K562 (cell line): ENCODE measurements around the gene RALGPS1. TPM values are rescaled to one million over a fixed set of nuclear protein-coding genes. Genes with fewer than 3 reads are reported as not detected.

ENCODE experiments used
- ATAC-seq: fragments of 200-7000 bp; cut with Tn5 transposase; 3 replicates; pipeline ENCODE4 v1.9.1; 2020; ENCODE audit warnings: moderate library complexity
- BruUV-seq: library from RNA; stranded (reverse); fragments of 400-500 nt; replicated peaks from 2 replicates; lab custom pipeline; 2021; lab: Mats Ljungman, UMichigan
- CTCF ChIA-PET: fragments of 300-600 bp; formaldehyde crosslinking; extraction: SDS; loops from one replicate; lab custom pipeline; 2021; ENCODE audit warnings: low intra/inter-chr PET ratio; lab: Yijun Ruan, JAX
- POLR2A ChIA-PET: fragments of 300-600, 350-650 bp; sonication (Branson Sonifier 250); formaldehyde crosslinking; extraction: SDS; loops from one replicate; lab custom pipeline; 2021; ENCODE audit warnings: antibody characterized with exemption, inconsistent platforms; lab: Yijun Ruan, JAX
- DNase-seq, 4 experiments: peaks; one replicate each; pipeline versions ENCODE4 v3.0.0 to v3.0.0-alpha.2; 2011 to 2018; ENCODE audit warnings: low spot score in 3 of 4, mixed read lengths in 3 of 4; ENCODE audit errors: extremely low read depth in 1 of 4
- FAIRE-seq: peaks from 2 replicates; lab custom pipeline; 2011; peaks lifted over from hg19 to GRCh38; lab: Jason Lieb, UNC
- H2AFZ ChIP-seq: 2 replicates; pipeline ENCODE4 v1.6.0; 2011; ENCODE audit warnings: low read depth, low read length, control low read depth, inconsistent platforms
- H3K27ac ChIP-seq: fragments of 200-600 bp; 3 replicates; pipeline ENCODE4 v1.8.0; 2011; ENCODE audit warnings: low read depth, mild to moderate bottlenecking, control low read depth, inconsistent platforms, low read length, moderate library complexity, mixed read lengths; ENCODE audit errors: extremely low read depth
- H3K27me3 ChIP-seq, 2 experiments: fragments of 300-600 bp in 1 of 2; 2 replicates in 1 of 2; 3 replicates in 1 of 2; pipeline versions ENCODE4 v1.6.0 to v1.8.0; 2011; ENCODE audit warnings: inconsistent platforms in 2 of 2, low read length in 2 of 2, mild to moderate bottlenecking in 1 of 2, mixed read lengths in 1 of 2, moderate library complexity in 1 of 2; ENCODE audit not compliant: control insufficient read depth in 2 of 2, insufficient read depth in 2 of 2
- H3K36me3 ChIP-seq: fragments of 300-600 bp; 3 replicates; pipeline ENCODE4 v1.8.0; 2011; ENCODE audit warnings: mild to moderate bottlenecking, low read length, inconsistent platforms; ENCODE audit not compliant: control insufficient read depth, insufficient read depth
- H3K4me1 ChIP-seq, 2 experiments: fragments of 200-600 bp in 1 of 2; replicated peaks in 1 of 2; 2 replicates in 1 of 2; 3 replicates in 1 of 2; pipeline versions ENCODE4 v1.5.1 to v1.8.0; 2011; ENCODE audit warnings: inconsistent platforms in 2 of 2, low read length in 2 of 2, mild to moderate bottlenecking in 1 of 2, mixed read lengths in 1 of 2, moderate library complexity in 1 of 2; ENCODE audit not compliant: control insufficient read depth in 2 of 2, insufficient read depth in 2 of 2
- H3K4me2 ChIP-seq: 2 replicates; pipeline ENCODE4 v1.6.1; 2011; ENCODE audit warnings: low read length, control low read depth, inconsistent platforms, mixed read lengths; ENCODE audit not compliant: insufficient read depth
- H3K4me3 ChIP-seq: fragments of 200-600 bp; sonication (generic), shearing (Covaris generic); 2 replicates; pipeline ENCODE4 v1.5.1; 2016; ENCODE audit warnings: control low read depth, inconsistent platforms
- H3K79me2 ChIP-seq: fragments of 200-600 bp; 3 replicates; pipeline ENCODE4 v1.8.0; 2011; ENCODE audit warnings: low read length, inconsistent platforms; ENCODE audit not compliant: control insufficient read depth, insufficient read depth
- H3K9ac ChIP-seq, 2 experiments: 2 replicates each; pipeline versions ENCODE4 v1.6.0 to v1.6.1; 2011; ENCODE audit warnings: low read depth in 2 of 2, low read length in 2 of 2, control low read depth in 1 of 2, inconsistent platforms in 1 of 2, mild to moderate bottlenecking in 1 of 2, mixed read lengths in 1 of 2; ENCODE audit not compliant: insufficient read depth in 1 of 2
- H3K9me1 ChIP-seq: one replicate; pipeline ENCODE4 v1.6.0; 2011; ENCODE audit warnings: inconsistent platforms, mild to moderate bottlenecking, low read length, moderate library complexity; ENCODE audit not compliant: control insufficient read depth, insufficient read depth
- H3K9me3 ChIP-seq: replicated peaks from 2 replicates; pipeline ENCODE4 v1.5.1; 2011; ENCODE audit warnings: low read depth, low read length, inconsistent platforms; ENCODE audit not compliant: control insufficient read depth, insufficient read depth
- H4K20me1 ChIP-seq: replicated peaks from 2 replicates; pipeline ENCODE4 v1.6.1; 2011; ENCODE audit warnings: low read length, inconsistent platforms, mixed read lengths; ENCODE audit not compliant: control insufficient read depth, insufficient read depth
- CHD4 ChIP-seq: fragments of 200-600 bp; sonication (generic); IDR thresholded peaks from 3 replicates; pipeline ENCODE4 v1.6.1; 2012; ENCODE audit warnings: low read depth, mild to moderate bottlenecking, mixed read lengths, low read length, inconsistent platforms; ENCODE audit not compliant: insufficient read depth, insufficient replicate concordance, poor library complexity, severe bottlenecking
- HDGF ChIP-seq: fragments of 450-650 bp; IDR thresholded peaks from 2 replicates; pipeline ENCODE4 v1.6.1; 2016
- MITF ChIP-seq: IDR thresholded peaks from 2 replicates; pipeline ENCODE4 v1.6.1; 2014; ENCODE audit warnings: antibody characterized with exemption
- NR2C1 ChIP-seq, 2 experiments: fragments of 450-650 bp; IDR thresholded peaks; 2 replicates each; pipeline ENCODE4 v1.6.1; 2017; ENCODE audit warnings: mild to moderate bottlenecking in 2 of 2, antibody characterized with exemption in 1 of 2, inconsistent platforms in 1 of 2, missing compliant biosample characterization in 1 of 2, missing genetic modification characterization in 1 of 2
- NR2C2 ChIP-seq, 2 experiments: fragments of 200-800 bp in 1 of 2; sonication (Bioruptor generic) in 1 of 2; sonication (generic) in 1 of 2; formaldehyde crosslinking in 1 of 2; IDR thresholded peaks; 2 replicates each; pipeline versions ENCODE4 v1.6.1 to v1.8.0; 2016 to 2022; ENCODE audit warnings: mild to moderate bottlenecking in 1 of 2, missing compliant biosample characterization in 1 of 2, missing genetic modification characterization in 1 of 2, missing genetic modification reagents in 1 of 2
- STAT5B ChIP-seq: fragments of 250-450 bp; sonication (Bioruptor Pico); IDR thresholded peaks from 2 replicates; pipeline ENCODE4 v1.8.0; 2021; ENCODE audit warnings: mild to moderate bottlenecking, inconsistent platforms
- ZNF224 ChIP-seq: sonication (generic); formaldehyde crosslinking; IDR thresholded peaks from 2 replicates; pipeline ENCODE4 v1.8.0; 2022; ENCODE audit warnings: mild to moderate bottlenecking, missing genetic modification reagents
- ZNF695 ChIP-seq: fragments of 450-650 bp; formaldehyde crosslinking; IDR thresholded peaks from 2 replicates; pipeline ENCODE4 v1.4.0; 2020; ENCODE audit warnings: mild to moderate bottlenecking, moderate library complexity
- WGBS: fragments of 100-300 bp; shearing (Covaris generic); methylation state at CpG from one replicate; pipeline ENCODE4 v1.1.6; 2016; ENCODE audit warnings: low coverage, mixed read lengths; ENCODE audit not compliant: insufficient coverage; ENCODE audit errors: missing lambda C conversion rate; 5-methylcytosine and 5-hydroxymethylcytosine counted together
- in situ Hi-C: fragments of 300-500 bp; cut with MboI; formaldehyde crosslinking; loops from 4 replicates; pipeline ENCODE4 v1.15.0; 2018; ENCODE audit warnings: inconsistent platforms, mixed read lengths
- intact Hi-C: fragments of 100-400 bp; cut with micrococcal nuclease; formaldehyde crosslinking; loops from 2 replicates; pipeline ENCODE4 v1.14.2; 2022
- polyA plus RNA-seq, 8 experiments: library from polyadenylated mRNA; depleted of rRNA in 4 of 8; stranded (reverse) in 5 of 8; unstranded in 3 of 8; fragments of >200 nt; fragmentation: Nextera tagmentation in 2 of 8; fragmentation: Illumina TruSeq in 1 of 8; extraction: Ambion mirVana in 2 of 8; extraction: Trizol in 1 of 8; gene quantifications; 2 replicates each; pipeline versions ENCODE4 v1.2.1 to v1.2.3, GENCODE V29; 2011 to 2014; ENCODE audit warnings: inconsistent platforms in 1 of 8, missing spikeins in 1 of 8
- total RNA-seq, 7 experiments: library from RNA; depleted of rRNA in 6 of 7; stranded (reverse); fragments of >200 nt in 6 of 7; fragmentation: Illumina TruSeq in 2 of 7; extraction: Trizol in 2 of 7; gene quantifications; 2 replicates each; pipeline versions ENCODE4 v1.2.1 to v1.2.3, GENCODE V29; 2011 to 2021; ENCODE audit warnings: low replicate concordance in 1 of 7

RALGPS1 gene
- total and polyA plus RNA-seq, 9 of the 15 experiments (the other 6 are each of a cell fraction or from before 2014, with no cell fraction given): 0.04 to 2.6 (median 1.5) TPM

GRCh38 chr9:126986506-126986951 lies 71.9 kb downstream of the RALGPS1 start:
- POLR2A ChIA-PET: interaction anchor here (0.6 kb wide), 1 partner anchor 164 kb away, joined by 3 read pairs; no protein-coding TSS in a partner anchor
- peaks cover 3 to 21% of the 10 kb centered on the region in 2 experiments; a peak in 4 of 5 replicates for H3K4me1 ChIP-seq
- WGBS: 57% methylated on average over 2 of the region's 2 CpGs
- in situ Hi-C loops (no loop called here), intact Hi-C loops (no loop called here)
- no TSS peak for BruUV-seq
- H3K9ac ChIP-seq: no peak overlapping the region
- no peaks in the 10 kb centered on the region for H3K9me1 ChIP-seq
- no peak overlapping the region for H3K4me2 ChIP-seq
- CTCF ChIA-PET: no interaction called here
- no peaks in the 10 kb centered on the region for H3K36me3 ChIP-seq
- H3K4me3 ChIP-seq: no peak overlapping the region
- TF ChIP-seq STAT5B (CRISPR knock-in tag): no peak
- no peak for TF ChIP-seq ZNF224 (CRISPR knock-in tag)
- TF ChIP-seq MITF: no peak
- no peak for TF ChIP-seq HDGF
- no peak for TF ChIP-seq ZNF695 (CRISPR knock-in tag)
- no peak for TF ChIP-seq NR2C2 (CRISPR knock-in tag; IDR thresholded peaks at IDR 0.05)
- peak; percentile 54 for TF ChIP-seq NR2C2 (tag; IDR thresholded peaks at IDR 0.05)
- TF ChIP-seq CHD4: no peak
- no peak for TF ChIP-seq NR2C1 (IDR thresholded peaks at IDR 0.05)
- 0 out of 2 replicates have a peak, but pooled peaks have one; percentile 34 for TF ChIP-seq NR2C1 (tag; IDR thresholded peaks at IDR 0.05)
- no peak overlapping the region for H2AFZ ChIP-seq
- H3K27ac ChIP-seq: no peak overlapping the region
- H4K20me1 ChIP-seq: no peaks in the 10 kb centered on the region; the same call in 1 of the 2 replicates
- no peak for DNase-seq
- no peak for ATAC-seq
- H3K27me3 ChIP-seq: peaks cover 0 to 24% of the 10 kb centered on the region in 2 experiments; a peak in 2 of 5 replicates
- no peak for FAIRE-seq
- no peaks in the 10 kb centered on the region for H3K79me2 ChIP-seq
- no peaks in the 10 kb centered on the region for H3K9me3 ChIP-seq
